Measurements from ENCODE around the gene CTSG. TPM values are rescaled to one million over a fixed set of nuclear protein-coding genes. Genes with fewer than 3 reads are reported as not detected.
A peak's percentile ranks its signal among the peaks of the same experiment; 100 is the strongest.

Gene CTSG
- total RNA-seq, 1 donor from 2014 or later: not detected

GRCh38 chr14:24607635-24608514 lies 31.8 kb upstream of the CTSG start:
- H3K27me3 Mint-ChIP-seq (ENCODE audit: low read depth): peaks cover 2% of the 10 kb centered on the region
- TF ChIP-seq, protein P1, sequence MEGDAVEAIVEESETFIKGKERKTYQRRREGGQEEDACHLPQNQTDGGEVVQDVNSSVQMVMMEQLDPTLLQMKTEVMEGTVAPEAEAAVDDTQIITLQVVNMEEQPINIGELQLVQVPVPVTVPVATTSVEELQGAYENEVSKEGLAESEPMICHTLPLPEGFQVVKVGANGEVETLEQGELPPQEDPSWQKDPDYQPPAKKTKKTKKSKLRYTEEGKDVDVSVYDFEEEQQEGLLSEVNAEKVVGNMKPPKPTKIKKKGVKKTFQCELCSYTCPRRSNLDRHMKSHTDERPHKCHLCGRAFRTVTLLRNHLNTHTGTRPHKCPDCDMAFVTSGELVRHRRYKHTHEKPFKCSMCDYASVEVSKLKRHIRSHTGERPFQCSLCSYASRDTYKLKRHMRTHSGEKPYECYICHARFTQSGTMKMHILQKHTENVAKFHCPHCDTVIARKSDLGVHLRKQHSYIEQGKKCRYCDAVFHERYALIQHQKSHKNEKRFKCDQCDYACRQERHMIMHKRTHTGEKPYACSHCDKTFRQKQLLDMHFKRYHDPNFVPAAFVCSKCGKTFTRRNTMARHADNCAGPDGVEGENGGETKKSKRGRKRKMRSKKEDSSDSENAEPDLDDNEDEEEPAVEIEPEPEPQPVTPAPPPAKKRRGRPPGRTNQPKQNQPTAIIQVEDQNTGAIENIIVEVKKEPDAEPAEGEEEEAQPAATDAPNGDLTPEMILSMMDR (IDR thresholded peaks at IDR 0.05): no peak
- H3K4me1 Mint-ChIP-seq (ENCODE audit: low read depth): no peaks in the 10 kb centered on the region
- H3K9me3 Mint-ChIP-seq (ENCODE audit: low read depth): peaks cover 3% of the 10 kb centered on the region
- H3K27ac Mint-ChIP-seq (ENCODE audit: unreplicated experiment): no peak overlapping the region
- H3K4me3 Mint-ChIP-seq (ENCODE audit: unreplicated experiment): no peak overlapping the region
- no peak for DNase-seq (ENCODE audit: low spot score)
- H3K36me3 Mint-ChIP-seq (ENCODE audit: low read depth): no peaks in the 10 kb centered on the region

DNA sequence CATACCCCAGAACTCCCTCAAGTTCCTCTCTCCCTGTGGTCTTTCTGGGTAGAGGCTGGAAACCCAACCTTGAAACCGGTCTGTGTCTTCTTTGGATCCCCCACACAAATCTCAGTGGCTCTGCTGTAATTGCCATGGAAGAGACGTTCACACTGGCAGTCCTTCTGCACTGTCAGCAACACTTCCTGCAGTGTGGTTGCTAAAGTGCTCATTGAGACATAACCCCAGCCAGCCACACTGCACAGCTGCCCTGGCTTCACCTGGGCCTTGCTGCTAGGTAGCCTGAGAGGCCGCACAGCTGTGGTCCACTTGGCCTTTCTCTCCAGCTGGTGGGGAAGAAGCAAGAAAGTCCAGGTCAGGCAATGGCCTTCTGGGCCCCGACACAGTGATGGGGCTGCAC lies 31.0 kb upstream of the CTSG start:
- TF ChIP-seq, protein P1 (IDR thresholded peaks at IDR 0.05): no peak
- Mint-ChIP-seq H3K9me3 (ENCODE audit: low read depth) (peaks cover 3% of the 10 kb centered on the region), H3K4me1 (ENCODE audit: low read depth) (no peaks in the 10 kb centered on the region), H3K4me3 (ENCODE audit: unreplicated experiment) (no peak overlapping the region), H3K36me3 (ENCODE audit: low read depth) (no peaks in the 10 kb centered on the region), H3K27me3 (ENCODE audit: low read depth) (peaks cover 2% of the 10 kb centered on the region), H3K27ac (ENCODE audit: unreplicated experiment) (no peak overlapping the region)
- no peak for DNase-seq (ENCODE audit: low spot score)

- TF ChIP-seq, protein P1 (IDR thresholded peaks at IDR 0.05): no peak
- Mint-ChIP-seq H3K27ac (ENCODE audit: unreplicated experiment) (no peak overlapping the region), H3K4me3 (ENCODE audit: unreplicated experiment) (no peak overlapping the region), H3K9me3 (ENCODE audit: low read depth) (no peaks in the 10 kb centered on the region), H3K4me1 (ENCODE audit: low read depth) (no peaks in the 10 kb centered on the region), H3K27me3 (ENCODE audit: low read depth) (peaks cover 2% of the 10 kb centered on the region), H3K36me3 (ENCODE audit: low read depth) (no peaks in the 10 kb centered on the region)
- DNase-seq (ENCODE audit: low spot score): no peak
Observed at GRCh38 chr14:24606297-24606696, 30.2 kb upstream of the CTSG start.

DNA sequence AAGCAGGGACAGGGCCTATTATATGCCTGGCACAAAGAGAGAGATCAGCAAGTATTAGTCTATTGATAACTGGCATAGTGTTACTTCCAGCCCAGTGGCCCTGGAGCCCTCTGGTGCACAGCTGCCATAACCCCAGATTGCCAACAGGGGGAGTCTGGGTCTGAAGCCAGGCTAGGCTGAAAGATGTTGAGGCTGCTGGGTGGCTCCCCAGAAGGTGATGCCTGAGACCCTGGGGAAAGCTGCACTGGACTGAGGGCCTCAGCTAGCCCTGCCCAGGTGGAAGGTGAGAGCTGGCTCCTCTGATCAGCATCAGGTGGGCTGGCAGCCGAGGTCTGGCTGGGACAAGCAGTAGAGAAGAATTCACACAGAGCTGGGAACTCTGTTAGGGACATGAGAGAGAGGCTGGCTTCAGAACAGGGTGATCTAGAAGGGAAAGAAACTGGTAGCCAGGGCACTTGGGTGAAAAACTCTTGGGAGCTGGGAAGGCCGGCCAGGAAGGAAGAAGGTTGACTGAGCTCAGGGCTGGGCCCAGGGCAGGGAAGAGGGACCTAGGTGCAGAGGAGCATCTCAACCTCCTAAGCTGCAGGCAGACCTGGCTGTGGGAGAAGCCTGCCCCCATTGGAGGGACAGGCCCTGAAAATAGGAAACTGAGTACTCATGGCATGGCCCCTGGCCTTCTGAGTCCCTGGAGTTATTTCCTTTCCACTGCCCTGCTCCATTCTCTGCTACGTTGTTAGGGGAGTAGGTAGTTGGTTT lies 29.6 kb upstream of the CTSG start:
- no peak for DNase-seq (ENCODE audit: low spot score)
- Mint-ChIP-seq H3K27me3 (ENCODE audit: low read depth) (peaks cover 2% of the 10 kb centered on the region), H3K9me3 (ENCODE audit: low read depth) (no peaks in the 10 kb centered on the region), H3K4me3 (ENCODE audit: unreplicated experiment) (no peak overlapping the region), H3K27ac (ENCODE audit: unreplicated experiment) (no peak overlapping the region), H3K4me1 (ENCODE audit: low read depth) (no peaks in the 10 kb centered on the region), H3K36me3 (ENCODE audit: low read depth) (no peaks in the 10 kb centered on the region)
- TF ChIP-seq, protein P1 (IDR thresholded peaks at IDR 0.05): peak; percentile 55

DNA sequence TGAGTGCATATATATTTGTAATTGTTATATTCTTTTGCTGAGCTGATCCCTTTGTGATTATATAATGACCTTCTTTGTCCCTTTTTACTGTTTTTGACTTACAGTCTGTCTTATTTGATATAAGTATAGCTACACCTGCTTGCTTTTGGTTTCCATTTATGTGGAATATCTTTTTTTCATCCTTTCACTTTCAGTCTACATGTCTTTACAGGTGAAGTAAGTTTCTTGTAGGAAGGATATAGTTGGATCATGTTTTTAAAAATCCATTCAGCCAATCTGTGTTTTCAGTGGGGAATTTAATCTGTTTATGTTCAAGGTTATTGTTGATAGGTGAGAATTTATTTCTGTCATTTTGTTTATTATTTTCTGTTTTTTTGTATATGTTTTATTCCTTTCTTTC lies 21.4 kb upstream of the CTSG start:
- Mint-ChIP-seq H3K27ac (ENCODE audit: unreplicated experiment) (no peak overlapping the region), H3K4me3 (ENCODE audit: unreplicated experiment) (no peak overlapping the region), H3K9me3 (ENCODE audit: low read depth) (peaks cover 39% of the 10 kb centered on the region), H3K36me3 (ENCODE audit: low read depth) (no peaks in the 10 kb centered on the region), H3K27me3 (ENCODE audit: low read depth) (peaks cover 2% of the 10 kb centered on the region), H3K4me1 (ENCODE audit: low read depth) (no peaks in the 10 kb centered on the region)
- TF ChIP-seq, protein P1 (IDR thresholded peaks at IDR 0.05): no peak
- DNase-seq (ENCODE audit: low spot score): no peak
